ENCODE results near the gene LMO3. TPM values are rescaled to one million over a fixed set of nuclear protein-coding genes. Genes with fewer than 3 reads are reported as not detected.
A peak's percentile ranks its signal among the peaks of the same experiment; 100 is the strongest.

Gene LMO3
- total RNA-seq, 2 donors from 2014 or later: 4.2 to 7.6 TPM

GRCh38 chr12:16603260-16603915 lies 2.6 kb downstream of the LMO3 start:
- DNase-seq (no peak), ATAC-seq (no peak)
- intact Hi-C loops (cut with DNase I): no loop called here

- ATAC-seq: no peak
- no peak for DNase-seq
- intact Hi-C loops (cut with DNase I): no loop called here
Observed at GRCh38 chr12:16602412-16602811, 3.5 kb downstream of the LMO3 start.

DNA sequence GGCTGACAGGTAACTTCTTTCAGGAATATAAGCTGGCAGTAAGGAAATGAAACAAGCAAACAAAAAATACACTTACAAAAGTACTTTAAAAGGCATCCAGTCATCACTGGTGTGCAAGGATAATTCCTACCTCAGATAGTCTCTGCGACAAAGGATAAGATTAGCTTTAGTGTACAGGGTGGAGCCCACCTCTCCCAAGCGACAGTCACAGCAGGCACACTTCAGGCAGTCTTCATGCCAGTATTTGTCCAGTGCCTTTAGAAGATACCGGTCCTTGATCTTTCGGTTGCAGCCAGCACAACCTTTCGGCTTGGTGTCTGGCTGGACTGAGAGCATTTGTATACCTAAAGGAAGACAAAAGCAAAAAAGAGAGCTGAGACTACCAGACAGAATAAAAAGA lies 5.4 kb downstream of the LMO3 start:
- ATAC-seq: no peak
- intact Hi-C loops (cut with DNase I): no loop called here
- DNase-seq: no peak

- intact Hi-C loops (cut with DNase I): no loop called here
- DNase-seq (no peak), ATAC-seq (no peak)
Observed at GRCh38 chr12:16599081-16599480, 6.9 kb downstream of the LMO3 start.

DNA sequence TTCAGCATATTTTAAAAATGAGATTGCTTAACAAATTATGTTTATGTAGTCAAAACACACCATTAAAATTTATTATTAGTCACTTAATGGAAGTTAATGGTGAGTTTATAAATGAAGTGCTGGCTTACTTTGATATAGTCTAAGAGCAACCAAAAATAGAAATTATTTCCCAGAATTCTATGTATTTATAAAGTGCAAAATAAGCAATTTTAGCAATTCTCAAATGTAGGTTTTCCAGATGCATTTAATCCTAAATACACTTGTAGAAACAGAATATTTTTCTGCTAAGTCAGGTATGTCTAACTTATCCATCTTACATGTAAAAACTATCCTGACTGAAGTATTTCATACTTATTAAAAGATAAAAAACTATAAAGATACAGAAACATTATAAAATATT lies 11.2 kb downstream of the LMO3 start:
- DNase-seq: no peak
- intact Hi-C loops (cut with DNase I): no loop called here
- ATAC-seq: no peak

- intact Hi-C loops (cut with DNase I): no loop called here
- DNase-seq (no peak), ATAC-seq (no peak)
Observed at GRCh38 chr12:16593546-16593945, 12.4 kb downstream of the LMO3 start.

DNA sequence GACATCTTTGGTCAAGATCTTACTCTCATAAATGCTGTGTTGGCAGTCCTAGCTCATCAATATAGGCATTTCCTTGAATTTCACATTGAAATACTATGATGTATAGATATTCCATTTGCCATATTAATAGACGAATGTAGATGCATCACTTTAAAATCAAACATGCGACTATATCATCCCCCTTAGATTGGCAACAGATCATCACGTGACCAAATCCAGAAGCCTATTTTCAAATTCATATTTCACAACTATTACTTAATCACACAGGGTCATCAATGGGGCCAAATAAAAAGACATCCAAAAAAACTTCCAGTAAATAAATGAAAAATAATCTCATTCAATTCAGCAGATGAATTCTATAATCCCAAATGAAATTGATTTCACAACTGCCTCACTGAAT lies 15.3 kb downstream of the LMO3 start:
- DNase-seq (no peak), ATAC-seq (no peak)
- intact Hi-C loops (cut with DNase I): no loop called here

DNA sequence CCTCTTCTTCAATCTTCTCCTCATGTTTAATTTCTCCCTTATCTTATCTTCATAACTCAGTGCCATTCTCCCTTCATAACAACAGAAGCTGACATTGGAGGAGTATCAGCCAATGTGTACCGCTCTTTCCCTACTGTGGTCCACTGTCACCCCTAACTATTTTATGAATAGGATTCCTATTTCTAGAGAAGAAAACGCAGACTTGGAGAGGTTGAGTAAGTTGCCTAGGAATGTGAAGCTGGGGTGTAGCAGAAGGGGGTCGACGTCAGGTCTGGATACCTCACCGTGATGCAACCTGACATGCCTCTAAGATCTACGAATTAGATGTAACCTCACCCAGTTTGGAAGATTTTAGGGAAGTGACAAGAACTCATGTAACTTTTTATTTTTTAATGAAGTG lies 17.1 kb downstream of the LMO3 start:
- ATAC-seq (no peak), DNase-seq (no peak)
- intact Hi-C loops (cut with DNase I): no loop called here

DNA sequence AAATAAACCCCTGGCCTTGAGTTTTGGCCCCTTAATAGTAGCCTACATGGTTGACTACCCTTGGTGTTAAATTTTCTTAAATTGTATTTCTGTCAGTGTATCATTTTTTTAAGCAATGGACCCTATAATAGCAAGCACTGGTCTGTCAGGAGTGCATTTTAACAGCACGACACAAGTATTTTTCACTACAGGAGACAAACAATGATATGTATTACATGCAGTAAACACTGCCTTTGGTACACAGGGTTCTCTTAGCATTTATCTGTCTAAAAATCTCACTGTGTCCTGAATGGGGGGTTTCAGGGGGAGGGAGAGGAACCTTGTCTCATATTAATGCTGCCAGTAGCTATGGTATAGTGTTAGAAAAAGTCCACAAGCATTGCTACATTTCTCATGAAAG lies 18.4 kb downstream of the LMO3 start:
- ATAC-seq: no peak
- intact Hi-C loops (cut with DNase I): no loop called here
- no peak for DNase-seq

DNA sequence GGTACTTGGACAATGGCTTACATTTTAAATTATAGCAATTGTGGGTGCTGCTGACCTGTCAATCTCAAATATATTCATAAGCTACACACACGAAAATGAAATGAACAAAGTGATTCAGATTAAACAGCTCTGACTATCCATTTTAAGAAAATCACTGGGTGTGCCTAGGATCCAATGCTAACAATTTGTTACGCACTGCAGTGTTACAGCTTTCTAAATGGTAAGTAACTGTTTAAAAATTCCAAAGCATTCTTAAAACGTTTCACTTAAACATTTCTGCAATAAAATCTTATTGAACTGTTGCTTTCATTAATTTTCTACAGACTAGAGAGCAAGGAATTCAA lies 18.9 kb downstream of the LMO3 start:
- intact Hi-C loops (cut with DNase I): no loop called here
- DNase-seq (no peak), ATAC-seq (peak in 1 of 2 donors; percentile 12)

DNA sequence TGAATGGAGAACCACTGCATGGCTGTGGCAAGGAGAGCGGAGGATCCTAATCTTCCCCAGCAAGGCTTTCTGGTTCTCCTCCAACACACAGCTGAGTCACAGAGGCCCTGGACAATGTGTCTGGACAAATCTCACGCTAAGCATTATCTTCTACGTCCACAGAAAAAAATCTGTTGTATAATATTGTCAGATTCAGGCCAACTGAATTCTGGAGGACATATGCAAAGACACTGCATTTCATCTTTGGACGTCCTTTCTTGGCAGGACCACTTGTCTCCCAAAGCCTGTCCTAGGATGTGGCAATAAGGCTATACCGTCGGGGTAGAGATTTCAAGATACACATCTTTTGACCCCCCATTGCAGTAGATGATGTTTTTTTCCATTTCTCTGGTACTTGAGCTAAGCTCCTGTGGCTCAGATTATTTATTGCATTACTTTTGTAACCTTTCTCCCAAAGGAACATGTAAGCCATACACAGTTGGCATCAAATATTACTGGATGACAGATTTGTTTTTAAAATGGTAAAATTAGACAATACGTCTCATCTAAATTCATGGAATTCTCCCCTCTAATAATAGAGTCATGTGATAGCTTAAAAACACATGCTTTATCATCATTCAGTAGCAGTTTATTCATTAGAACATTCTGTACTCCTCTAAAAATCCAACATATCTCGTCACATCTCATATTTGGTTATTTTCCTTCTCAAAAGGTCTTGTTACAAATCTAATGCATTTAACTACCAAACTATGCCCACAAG lies 19.4 kb downstream of the LMO3 start:
- peak; percentile 77 to 92 for ATAC-seq
- intact Hi-C loops (cut with DNase I): no loop called here
- peak; percentile 40 for DNase-seq

DNA sequence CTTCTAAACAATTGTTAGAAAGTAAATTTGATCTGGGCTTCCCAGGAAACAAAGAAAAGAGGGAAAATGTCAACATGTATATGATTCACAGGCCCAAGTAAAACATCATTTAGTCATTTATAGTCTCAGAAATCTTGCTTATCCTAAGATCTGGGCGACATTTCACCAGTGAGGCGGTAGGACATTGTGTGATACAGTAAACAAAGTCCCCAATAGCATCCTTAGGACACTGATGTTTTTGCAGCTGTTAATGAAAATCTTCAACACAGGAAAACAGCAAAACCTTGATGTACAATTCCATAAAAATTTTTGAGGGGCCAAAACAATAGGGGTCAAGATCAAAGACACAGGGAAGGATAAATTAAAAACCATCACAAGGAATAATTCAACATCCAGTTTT lies 20.2 kb downstream of the LMO3 start:
- intact Hi-C loops (cut with DNase I): no loop called here
- ATAC-seq: no peak
- DNase-seq: no peak

DNA sequence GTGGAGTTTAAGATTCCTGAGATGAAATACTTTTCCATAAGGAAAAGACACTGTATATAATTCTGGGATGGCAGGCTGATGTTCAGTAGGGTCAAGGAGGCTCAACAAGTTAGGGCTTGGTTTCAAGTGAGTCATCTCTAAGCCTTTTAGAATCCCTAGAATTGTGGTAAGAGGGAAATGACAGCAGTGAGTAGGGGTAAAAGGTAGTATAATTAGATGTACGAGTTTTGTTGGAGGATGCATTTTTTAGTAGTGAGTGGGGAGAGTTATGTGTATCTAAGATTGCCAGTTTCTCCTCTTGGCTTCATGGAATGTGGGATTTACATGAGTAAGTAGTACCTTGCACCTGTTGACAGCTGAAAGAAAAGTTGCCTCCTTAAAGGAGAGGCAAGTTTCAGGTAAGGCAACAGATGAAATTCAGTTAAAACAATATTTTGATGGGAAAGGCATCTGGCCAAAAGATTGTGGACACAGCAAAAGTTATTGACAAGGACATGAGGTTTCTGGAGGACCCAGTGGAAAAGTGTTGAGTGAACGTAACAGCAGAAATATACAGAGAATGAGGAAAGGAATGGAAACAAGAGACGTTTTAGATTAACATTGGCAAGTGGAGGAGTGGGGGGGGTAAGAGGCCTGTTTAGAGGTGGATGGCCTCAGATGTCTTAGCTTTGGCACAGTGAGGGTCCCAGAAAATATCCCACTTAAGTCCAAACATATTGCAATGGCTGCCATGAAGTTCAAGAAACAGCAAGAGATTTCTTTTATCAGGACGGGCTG lies 21.8 kb downstream of the LMO3 start:
- ATAC-seq (peak in 1 of 2 donors; percentile 42), DNase-seq (no peak)
- intact Hi-C loops (cut with DNase I): no loop called here

- ATAC-seq (no peak), DNase-seq (no peak)
- intact Hi-C loops (cut with DNase I): no loop called here
Observed at GRCh38 chr12:16581416-16581815, 24.5 kb downstream of the LMO3 start.

- ATAC-seq: no peak
- intact Hi-C loops (cut with DNase I): no loop called here
- no peak for DNase-seq
Observed at GRCh38 chr12:16579041-16579440, 26.9 kb downstream of the LMO3 start.

- intact Hi-C loops (cut with DNase I): no loop called here
- DNase-seq (peak; percentile 43), ATAC-seq (peak; percentile 82 to 96)
Observed at GRCh38 chr12:16573398-16574077, 32.4 kb downstream of the LMO3 start.

- ATAC-seq (no peak), DNase-seq (no peak)
- intact Hi-C loops (cut with DNase I): no loop called here
Observed at GRCh38 chr12:16568873-16569272, 37.1 kb downstream of the LMO3 start.

DNA sequence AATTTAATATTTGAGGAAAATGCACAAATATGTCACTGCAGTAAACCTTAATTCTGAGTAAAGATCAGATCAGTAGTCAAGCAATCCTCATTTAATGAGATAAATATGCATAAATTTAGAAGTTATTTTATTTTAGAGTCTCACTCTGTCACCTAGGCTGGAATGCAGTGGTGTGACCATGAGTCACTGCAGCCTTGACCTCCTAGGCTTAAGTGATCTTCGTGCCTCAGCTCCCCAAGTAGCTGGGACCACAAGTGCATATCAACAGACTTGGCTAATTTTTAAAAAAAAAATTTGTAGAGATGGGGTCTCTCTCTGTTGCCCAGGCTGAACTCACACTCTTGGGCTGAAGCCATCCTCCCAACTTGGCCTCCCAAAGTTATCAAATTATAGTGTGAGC lies 41.3 kb downstream of the LMO3 start:
- no peak for ATAC-seq
- intact Hi-C loops (cut with DNase I): no loop called here
- DNase-seq: no peak

DNA sequence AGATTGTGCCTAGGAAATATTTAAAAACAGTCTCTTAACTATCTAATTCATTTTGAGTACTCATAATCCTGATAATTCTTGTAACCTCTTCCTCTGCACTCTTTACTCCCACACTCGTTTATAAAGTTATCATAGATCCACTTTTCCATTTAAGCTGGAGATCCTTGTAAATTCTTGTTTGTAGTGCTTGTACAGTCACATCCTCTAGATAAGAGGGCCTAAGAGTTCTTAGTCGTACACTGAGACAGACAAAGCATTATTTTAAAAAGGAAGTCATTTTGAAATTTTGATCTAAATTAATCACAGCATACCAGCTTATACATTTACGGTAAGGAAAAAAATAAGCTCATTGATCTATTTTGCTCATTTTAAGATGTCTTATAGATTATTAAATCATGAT lies 42.5 kb downstream of the LMO3 start:
- DNase-seq: no peak
- intact Hi-C loops (cut with DNase I): no loop called here
- ATAC-seq: no peak

GRCh38 chr12:16562921-16563320 lies 43.0 kb downstream of the LMO3 start:
- ATAC-seq: no peak
- intact Hi-C loops (cut with DNase I): no loop called here
- DNase-seq: no peak
